Measurements from ENCODE around the gene POLL.

The POLL gene

GRCh38 chr10:101560298-101561067 lies 27.6 kb downstream of the POLL start:
- DNase-seq (ENCODE audit: low spot score): no peak

GRCh38 chr10:101559596-101560297 lies 28.3 kb downstream of the POLL start:
- no peak for DNase-seq (ENCODE audit: low spot score)

- DNase-seq (ENCODE audit: low spot score): no peak
Measured at GRCh38 chr10:101558671-101559595, 29.1 kb downstream of the POLL start.

GRCh38 chr10:101558204-101558603 lies 29.9 kb downstream of the POLL start:
- no peak for DNase-seq (ENCODE audit: low spot score)

GRCh38 chr10:101557541-101557940 lies 30.5 kb downstream of the POLL start:
- no peak for DNase-seq (ENCODE audit: low spot score)

- DNase-seq (ENCODE audit: low spot score): no peak
Measured at GRCh38 chr10:101552442-101552841, 35.6 kb downstream of the POLL start.

GRCh38 chr10:101550965-101551364 lies 37.1 kb downstream of the POLL start:
- no peak for DNase-seq (ENCODE audit: low spot score)

GRCh38 chr10:101545898-101546297 lies 42.2 kb downstream of the POLL start:
- no peak for DNase-seq (ENCODE audit: low spot score)

- no peak for DNase-seq (ENCODE audit: low spot score)
Measured at GRCh38 chr10:101538446-101538845, 49.6 kb downstream of the POLL start.

GRCh38 chr10:101536800-101537199 lies 51.3 kb downstream of the POLL start:
- DNase-seq (ENCODE audit: low spot score): no peak

GRCh38 chr10:101535949-101536348 lies 52.1 kb downstream of the POLL start:
- DNase-seq (ENCODE audit: low spot score): no peak

- DNase-seq (ENCODE audit: low spot score): no peak
Measured at GRCh38 chr10:101529725-101530553, 58.1 kb downstream of the POLL start.

- no peak for DNase-seq (ENCODE audit: low spot score)
Measured at GRCh38 chr10:101529207-101529606, 58.9 kb downstream of the POLL start.
